NCI-H524 treated with DMSO at 0.1 percent for 48 hours (cell line): Measurements from ENCODE around the gene MRPS5.
"Not testable (repeated sequence)": the region's sequence is repeated elsewhere in the genome, so short reads cannot be mapped to it uniquely, and the experiment has no call there.

Experiments
- DNase-seq: peaks from one replicate; lab custom pipeline; 2025; lab: John Stamatoyannopoulos, UW

The MRPS5 gene

GRCh38 chr2:95121407-95122196 is at the start of gene MRPS5:
Gene MRPS5, minus strand, starts transcription at chr2:95121808. Its CDS starts 17 bp downstream, at chr2:95121791.
- no peak for DNase-seq

GRCh38 chr2:95166065-95166763 is 44.6 kb upstream of the MRPS5 start:
- no peak for DNase-seq

GRCh38 chr2:95165371-95166064 is 43.9 kb upstream of the MRPS5 start, which contains the start of gene ZNF2:
Gene ZNF2, plus strand, starts transcription at chr2:95165809. Its CDS starts 10,418 bp downstream, at chr2:95176227.
- peak; percentile 68 for DNase-seq

- DNase-seq = no peak
Measured at GRCh38 chr2:95165030-95165370, 43.4 kb upstream of the MRPS5 start.

GRCh38 chr2:95159690-95160449 is 38.3 kb upstream of the MRPS5 start, which contains the start of gene ZNF514:
Gene ZNF514, minus strand, starts transcription at chr2:95159848. Its CDS starts 6,595 bp downstream, at chr2:95153253.
- DNase-seq = no peak

- DNase-seq = no peak
Measured at GRCh38 chr2:95158891-95159619, 37.4 kb upstream of the MRPS5 start.

- no peak for DNase-seq
Measured at GRCh38 chr2:95158441-95158840, 36.8 kb upstream of the MRPS5 start.

GRCh38 chr2:95149397-95149984 is 27.9 kb upstream of the MRPS5 start:
- no peak for DNase-seq

GRCh38 chr2:95143838-95144237 is 22.2 kb upstream of the MRPS5 start:
- no peak for DNase-seq

- DNase-seq = no peak
Measured at GRCh38 chr2:95138702-95139101, 17.1 kb upstream of the MRPS5 start.

- DNase-seq = no peak
Measured at GRCh38 chr2:95122197-95122551, 566 bp upstream of the MRPS5 start.

- no peak for DNase-seq
Measured at GRCh38 chr2:95121093-95121406, 558 bp downstream of the MRPS5 start.

GRCh38 chr2:95115418-95115817 is 6.2 kb downstream of the MRPS5 start:
- DNase-seq = no peak

- no peak for DNase-seq
Measured at GRCh38 chr2:95113464-95113863, 8.1 kb downstream of the MRPS5 start.

- no peak for DNase-seq
Measured at GRCh38 chr2:95110395-95110794, 11.2 kb downstream of the MRPS5 start.

GRCh38 chr2:95109260-95109659 is 12.3 kb downstream of the MRPS5 start:
- DNase-seq = no peak

GRCh38 chr2:95106081-95106480 is 15.5 kb downstream of the MRPS5 start:
- DNase-seq = no peak

GRCh38 chr2:95104606-95105005 is 17.0 kb downstream of the MRPS5 start:
- no peak for DNase-seq

GRCh38 chr2:95099910-95100309 is 21.7 kb downstream of the MRPS5 start:
- no peak for DNase-seq

- DNase-seq = not testable (repeated sequence)
Measured at GRCh38 chr2:95098273-95098672, 23.3 kb downstream of the MRPS5 start.

GRCh38 chr2:95091885-95092555 is 29.6 kb downstream of the MRPS5 start:
- no peak for DNase-seq
